Measurements from ENCODE around the gene USO1. TPM values are rescaled to one million over a fixed set of nuclear protein-coding genes. Genes with fewer than 3 reads are reported as not detected.

The USO1 gene
- total and polyA plus RNA-seq, 7 donors, result 49.5 to 224 (median 175) TPM

GRCh38 chr4:75823812-75824211 is 99.4 kb downstream of the USO1 start:
- Histone ChIP-seq H3K36me3 (ENCODE audit: insufficient read depth in 1 of 2, low read depth in 1 of 2) (no peaks in the 10 kb centered on the region), H3K27ac (no peak overlapping the region), H3K9me3 (no peaks in the 10 kb centered on the region), H3K4me3 (no peak overlapping the region), H3K27me3 (ENCODE audit: insufficient read depth in 3 of 3, low read length in 2 of 3) (no peaks in the 10 kb centered on the region), H3K4me1 (peaks cover 5% of the 10 kb centered on the region)
- ATAC-seq (no peak), DNase-seq (no peak)
- WGBS, 3 donors, result 20 to 34% (median 23%) methylated on average over 2 of the region's 2 CpGs
- no peak for TF ChIP-seq CTCF (IDR thresholded peaks at IDR 0.05)
- intact Hi-C loops (cut with DNase I), result no loop called here

- intact Hi-C loops (cut with DNase I), result no loop called here
- Histone ChIP-seq H3K27me3 (ENCODE audit: insufficient read depth in 3 of 3, low read length in 2 of 3) (no peaks in the 10 kb centered on the region), H3K27ac (no peak overlapping the region), H3K4me3 (no peak overlapping the region), H3K9me3 (no peaks in the 10 kb centered on the region), H3K4me1 (no peaks in the 10 kb centered on the region), H3K36me3 (ENCODE audit: insufficient read depth in 1 of 2, low read depth in 1 of 2) (no peaks in the 10 kb centered on the region)
- WGBS, 3 donors, result 73 to 83% (median 82%) methylated on average over 1 of the region's 1 CpG
- ATAC-seq, result no peak
- no peak for DNase-seq
- no peak for TF ChIP-seq CTCF (IDR thresholded peaks at IDR 0.05)
These were observed 106.5 kb downstream of the USO1 start for GRCh38 chr4:75830906-75831305.

GRCh38 chr4:75831856-75832405 is 107.6 kb downstream of the USO1 start:
- intact Hi-C loops (cut with DNase I), result no loop called here
- 83 to 91% (median 88%) methylated on average over 2 of the region's 2 CpGs for WGBS, 3 donors
- Histone ChIP-seq H3K27ac (no peak overlapping the region), H3K4me3 (no peak overlapping the region), H3K4me1 (no peaks in the 10 kb centered on the region), H3K36me3 (ENCODE audit: insufficient read depth in 1 of 2, low read depth in 1 of 2) (no peaks in the 10 kb centered on the region), H3K27me3 (ENCODE audit: insufficient read depth in 3 of 3, low read length in 2 of 3) (no peaks in the 10 kb centered on the region), H3K9me3 (no peaks in the 10 kb centered on the region)
- TF ChIP-seq CTCF (IDR thresholded peaks at IDR 0.05), result no peak
- DNase-seq (no peak), ATAC-seq (no peak)

- intact Hi-C loops (cut with DNase I), result no loop called here
- no peak for ATAC-seq
These were observed 109.9 kb downstream of the USO1 start for GRCh38 chr4:75834095-75834771.

More at GRCh38 chr4:75834095-75834771, 109.9 kb downstream of the USO1 start:
- DNase-seq, result no peak
- TF ChIP-seq CTCF (IDR thresholded peaks at IDR 0.05), result no peak
- no peaks in the 10 kb centered on the region for H3K4me1 ChIP-seq
- H3K36me3 ChIP-seq (ENCODE audit: insufficient read depth in 1 of 2, low read depth in 1 of 2), result no peaks in the 10 kb centered on the region
- no peaks in the 10 kb centered on the region for H3K9me3 ChIP-seq
- WGBS, 3 donors, result 67 to 84% (median 77%) methylated on average over 1 of the region's 1 CpG
- H3K4me3 ChIP-seq, result no peak overlapping the region
- H3K27me3 ChIP-seq (ENCODE audit: insufficient read depth in 3 of 3, low read length in 2 of 3), result no peaks in the 10 kb centered on the region
- no peak overlapping the region for H3K27ac ChIP-seq

All from psoas muscle (tissue), 8 donors.